HL-60/S4 treated with phorbol 12-myristate 13-acetate at 8.2 ng/mL for 4 days and 3 days (cell line): Measurements from ENCODE around the gene CAMSAP3.

Experiments used
- in situ Hi-C: fragments of 300-500 bp; cut with MboI; formaldehyde crosslinking; loops from 2 replicates; pipeline ENCODE4 v1.15.0; 2022; ENCODE audit warnings: low sequenced_read_pairs

Gene CAMSAP3

GRCh38 chr19:7610491-7611240 lies 15.0 kb downstream of the CAMSAP3 start:
- in situ Hi-C loops = no loop called here

DNA sequence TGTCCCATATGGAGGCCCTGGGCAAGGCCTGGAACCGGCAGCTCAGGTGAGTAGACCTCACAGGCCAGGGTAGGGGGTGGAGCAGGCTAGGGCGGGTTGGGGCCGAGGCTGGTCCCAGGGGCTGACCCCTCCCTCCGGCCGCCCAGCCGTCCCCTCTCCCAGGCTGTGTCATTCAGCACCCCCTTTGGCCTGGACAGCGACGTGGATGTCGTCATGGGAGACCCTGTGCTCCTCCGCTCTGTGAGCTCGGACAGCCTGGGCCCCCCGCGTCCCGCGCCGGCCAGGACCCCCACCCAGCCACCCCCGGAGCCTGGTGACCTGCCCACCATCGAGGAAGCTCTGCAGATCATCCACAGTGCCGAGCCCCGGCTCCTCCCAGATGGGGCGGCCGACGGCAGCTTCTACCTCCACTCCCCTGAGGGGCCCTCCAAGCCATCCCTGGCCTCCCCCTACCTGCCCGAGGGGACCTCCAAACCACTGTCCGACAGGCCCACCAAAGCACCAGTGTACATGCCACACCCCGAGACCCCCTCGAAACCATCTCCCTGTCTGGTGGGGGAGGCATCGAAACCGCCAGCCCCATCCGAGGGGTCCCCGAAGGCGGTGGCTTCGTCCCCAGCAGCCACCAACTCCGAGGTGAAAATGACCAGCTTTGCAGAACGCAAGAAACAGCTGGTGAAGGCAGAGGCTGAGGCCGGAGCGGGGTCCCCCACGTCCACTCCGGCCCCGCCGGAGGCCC lies 16.0 kb downstream of the CAMSAP3 start:
- in situ Hi-C loops = no loop called here

DNA sequence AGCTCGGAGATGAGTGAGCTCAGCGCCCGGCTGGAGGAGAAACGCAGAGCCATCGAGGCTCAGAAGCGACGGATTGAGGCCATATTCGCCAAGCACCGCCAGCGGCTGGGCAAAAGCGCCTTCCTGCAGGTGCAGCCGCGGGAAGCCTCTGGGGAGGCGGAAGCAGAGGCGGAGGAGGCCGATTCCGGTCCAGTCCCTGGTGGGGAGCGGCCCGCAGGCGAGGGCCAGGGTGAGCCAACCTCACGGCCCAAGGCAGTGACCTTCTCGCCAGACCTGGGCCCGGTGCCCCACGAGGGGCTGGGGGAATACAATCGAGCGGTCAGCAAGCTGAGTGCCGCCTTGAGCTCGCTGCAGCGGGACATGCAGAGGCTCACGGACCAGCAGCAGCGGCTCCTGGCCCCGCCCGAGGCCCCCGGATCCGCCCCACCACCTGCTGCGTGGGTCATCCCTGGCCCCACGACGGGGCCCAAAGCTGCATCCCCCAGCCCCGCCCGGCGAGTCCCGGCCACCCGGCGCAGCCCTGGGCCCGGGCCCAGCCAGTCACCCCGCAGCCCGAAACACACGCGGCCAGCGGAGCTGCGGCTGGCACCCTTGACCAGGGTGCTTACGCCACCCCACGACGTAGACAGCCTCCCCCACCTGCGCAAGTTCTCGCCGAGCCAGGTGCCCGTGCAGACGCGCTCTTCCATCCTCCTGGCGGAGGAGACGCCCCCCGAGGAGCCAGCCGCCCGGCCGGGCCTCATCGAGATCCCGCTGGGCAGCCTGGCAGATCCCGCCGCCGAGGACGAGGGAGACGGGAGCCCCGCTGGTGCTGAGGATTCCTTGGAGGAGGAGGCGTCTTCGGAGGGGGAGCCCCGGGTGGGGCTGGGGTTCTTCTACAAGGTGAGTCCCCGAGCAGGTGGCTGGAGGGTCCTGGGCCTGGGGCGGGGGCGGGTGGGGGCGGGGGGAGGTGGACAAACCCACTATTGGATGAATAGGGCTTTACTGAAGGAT lies 16.9 kb downstream of the CAMSAP3 start:
- in situ Hi-C loops = no loop called here

- in situ Hi-C loops = no loop called here
Measured at GRCh38 chr19:7614859-7615741, 19.4 kb downstream of the CAMSAP3 start.

- in situ Hi-C loops = no loop called here
Measured at GRCh38 chr19:7617172-7617571, 21.5 kb downstream of the CAMSAP3 start.

DNA sequence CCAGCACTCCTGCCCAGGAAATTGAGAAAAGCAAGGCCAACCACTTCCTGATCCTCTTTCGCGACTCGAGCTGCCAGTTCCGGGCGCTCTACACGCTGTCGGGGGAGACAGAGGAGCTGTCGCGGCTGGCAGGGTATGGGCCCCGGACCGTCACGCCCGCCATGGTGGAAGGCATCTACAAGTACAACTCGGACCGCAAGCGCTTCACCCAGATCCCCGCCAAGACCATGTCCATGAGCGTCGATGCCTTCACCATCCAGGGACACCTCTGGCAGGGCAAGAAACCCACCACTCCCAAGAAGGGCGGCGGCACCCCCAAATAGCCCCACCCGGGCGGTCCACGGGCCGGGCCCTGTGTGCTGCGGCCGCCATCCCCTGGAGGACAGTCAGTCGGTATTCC lies 22.1 kb downstream of the CAMSAP3 start:
- in situ Hi-C loops = no loop called here

DNA sequence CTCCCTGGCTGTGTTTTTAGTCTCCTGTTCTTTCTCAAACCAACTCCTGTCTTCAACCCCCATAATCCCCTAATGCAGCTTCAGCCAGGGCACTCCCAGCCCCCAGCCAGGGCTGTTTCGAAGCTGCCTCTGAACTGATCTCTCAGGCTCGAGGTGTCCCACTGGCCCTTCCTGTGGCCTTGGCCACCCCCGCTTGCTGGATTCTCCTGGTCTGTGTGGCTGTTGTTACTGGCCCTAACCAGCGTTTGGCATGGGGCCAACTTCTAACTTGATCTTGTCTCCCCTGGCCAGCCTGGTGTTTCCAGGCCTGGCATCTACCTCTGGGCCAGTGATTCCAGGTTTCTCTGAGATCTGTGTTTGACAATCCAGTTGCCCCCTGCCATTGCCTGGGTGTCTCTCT lies 22.7 kb downstream of the CAMSAP3 start:
- in situ Hi-C loops = no loop called here

DNA sequence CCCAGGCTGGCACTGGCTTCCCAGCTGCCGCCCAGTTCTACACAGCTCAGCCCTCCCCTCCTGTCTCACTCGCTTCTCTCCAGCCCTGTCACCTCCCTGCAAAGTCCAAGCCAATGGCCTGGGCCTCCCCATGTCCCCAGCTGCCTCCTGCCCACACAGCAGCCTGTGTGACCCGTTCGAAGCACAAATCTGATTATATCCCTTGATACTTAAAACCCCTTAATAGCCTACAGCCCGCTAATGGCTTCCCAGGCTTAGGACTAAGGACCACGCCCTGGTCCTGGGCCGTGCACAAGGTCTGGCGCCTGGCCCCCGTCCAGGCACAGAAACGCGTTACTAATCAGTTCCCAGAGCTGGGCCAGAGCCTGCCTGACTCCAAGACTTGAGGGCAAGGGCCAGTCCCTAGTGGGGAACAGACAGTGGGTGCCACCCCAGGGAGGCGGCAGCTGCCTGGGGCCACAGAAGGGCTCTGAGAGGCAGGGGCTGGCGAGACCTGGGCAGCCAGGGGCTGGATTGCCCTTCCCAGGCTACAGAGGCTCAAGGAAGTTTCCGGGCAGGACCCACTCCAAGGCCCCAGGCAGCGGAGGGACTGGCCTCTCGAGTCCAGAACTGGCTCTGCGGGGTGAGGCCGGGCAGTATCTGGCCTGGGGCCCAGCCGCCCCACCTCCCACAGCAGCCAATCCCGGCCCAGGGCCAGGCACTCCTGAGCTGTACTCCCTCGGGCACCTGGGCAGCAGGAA lies 23.3 kb downstream of the CAMSAP3 start:
- in situ Hi-C loops = no loop called here

- in situ Hi-C loops = no loop called here
Measured at GRCh38 chr19:7619671-7620441, 24.2 kb downstream of the CAMSAP3 start.

GRCh38 chr19:7620442-7621412 lies 25.1 kb downstream of the CAMSAP3 start:
- in situ Hi-C loops = no loop called here

GRCh38 chr19:7622933-7623685 lies 27.4 kb downstream of the CAMSAP3 start:
- in situ Hi-C loops = no loop called here

GRCh38 chr19:7623725-7624603 lies 28.3 kb downstream of the CAMSAP3 start:
- in situ Hi-C loops = no loop called here

DNA sequence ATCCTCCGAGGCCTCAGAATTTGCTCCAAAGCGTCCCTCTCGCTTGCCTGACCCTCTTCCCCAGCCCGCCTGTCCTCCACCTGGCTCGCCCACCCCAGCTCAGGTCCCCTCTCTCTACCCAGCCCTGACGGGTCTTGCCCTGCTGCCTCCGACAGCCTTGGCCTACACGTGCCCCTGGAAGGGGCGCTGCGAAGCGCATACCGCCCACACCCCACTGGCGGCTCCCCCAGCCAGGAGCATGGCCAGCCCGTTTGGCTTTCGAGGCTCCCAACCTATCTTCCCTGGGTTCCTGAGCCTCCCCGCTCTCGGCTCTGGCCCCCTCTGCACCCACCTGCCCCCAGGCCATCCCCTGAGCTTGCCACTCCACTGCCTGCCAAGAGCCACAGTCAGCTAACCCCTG lies 29.1 kb downstream of the CAMSAP3 start:
- in situ Hi-C loops = no loop called here

DNA sequence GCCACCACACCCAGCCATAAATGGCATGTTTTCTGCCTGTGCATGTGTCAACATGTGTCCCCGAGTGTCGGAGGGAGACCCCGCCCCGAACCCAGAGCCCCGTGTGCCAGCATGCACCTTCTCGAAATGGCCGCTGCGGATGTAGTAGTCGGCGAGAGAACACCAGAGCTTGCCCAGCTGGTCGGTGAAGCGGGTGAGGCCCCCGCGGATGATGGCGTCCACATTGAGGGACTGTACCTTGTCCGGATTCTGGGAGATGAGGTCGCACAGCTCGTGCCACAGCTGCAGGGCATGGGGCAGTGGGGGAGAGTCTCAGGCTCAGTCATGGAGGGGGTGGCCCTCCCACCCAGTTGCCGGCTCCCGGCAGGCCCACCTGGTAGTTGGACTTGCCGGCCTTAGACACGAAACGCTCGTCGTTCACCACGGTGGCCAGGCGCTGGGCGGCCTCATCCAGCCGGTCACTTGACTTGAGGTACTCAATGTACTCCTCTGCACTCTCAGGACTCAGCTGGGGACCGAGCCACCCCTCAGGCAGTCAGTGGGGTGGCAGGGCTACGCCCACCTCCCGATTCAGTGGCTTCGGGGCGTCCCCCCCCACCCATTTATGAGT lies 30.2 kb downstream of the CAMSAP3 start:
- in situ Hi-C loops = no loop called here

- in situ Hi-C loops = no loop called here
Measured at GRCh38 chr19:7627166-7627565, 31.5 kb downstream of the CAMSAP3 start.
